GM12873 (cell line): ENCODE data around the gene HOXC10.

ENCODE experiments used
- TF ChIP-seq, protein P1 (sequence below): IDR thresholded peaks from 2 replicates; pipeline ENCODE4 v1.5.1; 2012; ENCODE audit warnings: low read depth, mild to moderate bottlenecking, moderate library complexity, low read length, control low read depth; ENCODE audit not compliant: insufficient read depth; ENCODE audit errors: missing control alignments

The HOXC10 gene

DNA sequence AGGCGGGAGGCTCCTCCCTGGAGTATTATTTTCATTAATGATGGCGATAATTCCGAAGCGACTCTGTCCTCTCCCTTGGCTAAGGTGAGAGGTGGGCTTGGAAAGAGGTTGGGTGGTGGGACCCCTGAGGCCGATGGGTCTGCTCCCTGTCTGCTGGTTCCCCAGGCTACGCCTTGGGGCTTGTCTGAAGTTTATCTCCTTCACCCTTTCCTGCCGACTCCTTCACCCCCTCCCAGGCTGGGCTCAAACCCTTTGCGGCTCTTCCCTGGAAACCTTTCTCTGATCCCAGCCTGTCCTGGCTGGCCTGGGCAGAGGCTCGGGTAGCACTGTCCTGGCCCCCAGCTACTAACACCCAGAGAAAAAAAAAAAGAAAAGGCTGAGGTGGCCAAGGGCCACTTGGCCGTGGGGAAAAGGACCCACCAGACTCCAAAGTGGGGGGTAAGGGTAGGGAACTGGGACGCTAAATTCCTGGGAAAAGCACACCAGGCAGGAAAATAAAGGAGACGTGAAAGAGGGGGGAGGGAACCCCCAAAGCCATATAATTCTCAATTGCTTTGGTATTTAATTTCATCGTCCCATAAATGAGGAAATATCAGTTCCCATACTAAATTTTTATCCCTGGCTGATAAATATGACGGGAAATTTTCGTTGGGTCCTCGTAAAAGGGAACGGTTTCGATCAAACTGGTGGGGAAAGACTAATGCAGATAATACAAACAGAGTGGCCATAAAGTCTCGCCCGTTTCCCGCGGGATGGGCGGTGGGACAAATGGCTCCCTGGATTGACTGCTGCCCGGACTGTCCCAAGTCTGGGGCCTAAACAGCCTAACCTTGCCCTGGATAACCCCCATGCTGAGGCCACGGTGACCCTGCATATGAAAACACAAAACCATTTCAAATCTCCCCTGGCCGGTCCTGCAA is 2.0 kb upstream of the HOXC10 start:
- TF ChIP-seq, protein P1, sequence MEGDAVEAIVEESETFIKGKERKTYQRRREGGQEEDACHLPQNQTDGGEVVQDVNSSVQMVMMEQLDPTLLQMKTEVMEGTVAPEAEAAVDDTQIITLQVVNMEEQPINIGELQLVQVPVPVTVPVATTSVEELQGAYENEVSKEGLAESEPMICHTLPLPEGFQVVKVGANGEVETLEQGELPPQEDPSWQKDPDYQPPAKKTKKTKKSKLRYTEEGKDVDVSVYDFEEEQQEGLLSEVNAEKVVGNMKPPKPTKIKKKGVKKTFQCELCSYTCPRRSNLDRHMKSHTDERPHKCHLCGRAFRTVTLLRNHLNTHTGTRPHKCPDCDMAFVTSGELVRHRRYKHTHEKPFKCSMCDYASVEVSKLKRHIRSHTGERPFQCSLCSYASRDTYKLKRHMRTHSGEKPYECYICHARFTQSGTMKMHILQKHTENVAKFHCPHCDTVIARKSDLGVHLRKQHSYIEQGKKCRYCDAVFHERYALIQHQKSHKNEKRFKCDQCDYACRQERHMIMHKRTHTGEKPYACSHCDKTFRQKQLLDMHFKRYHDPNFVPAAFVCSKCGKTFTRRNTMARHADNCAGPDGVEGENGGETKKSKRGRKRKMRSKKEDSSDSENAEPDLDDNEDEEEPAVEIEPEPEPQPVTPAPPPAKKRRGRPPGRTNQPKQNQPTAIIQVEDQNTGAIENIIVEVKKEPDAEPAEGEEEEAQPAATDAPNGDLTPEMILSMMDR = no peak

DNA sequence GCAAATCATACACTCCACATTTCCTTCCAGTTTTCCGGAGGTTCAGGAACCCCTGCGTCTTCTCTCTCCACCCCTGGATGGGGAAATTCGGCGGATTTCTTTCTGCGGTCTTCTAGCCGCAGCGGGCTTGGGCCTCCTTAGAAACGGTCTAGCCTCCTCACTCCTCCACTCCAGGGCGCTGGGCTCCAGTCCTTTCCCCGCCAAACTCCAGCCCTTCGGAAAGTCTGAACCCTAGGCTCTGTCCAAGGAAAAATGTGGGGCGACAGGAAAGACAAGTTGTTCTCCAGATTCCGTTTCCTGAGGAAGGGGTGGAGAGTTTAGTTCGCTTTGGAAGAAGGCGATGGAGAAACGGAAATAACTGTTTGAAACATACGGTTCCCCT is 1.4 kb upstream of the HOXC10 start:
- TF ChIP-seq, protein P1 = no peak

DNA sequence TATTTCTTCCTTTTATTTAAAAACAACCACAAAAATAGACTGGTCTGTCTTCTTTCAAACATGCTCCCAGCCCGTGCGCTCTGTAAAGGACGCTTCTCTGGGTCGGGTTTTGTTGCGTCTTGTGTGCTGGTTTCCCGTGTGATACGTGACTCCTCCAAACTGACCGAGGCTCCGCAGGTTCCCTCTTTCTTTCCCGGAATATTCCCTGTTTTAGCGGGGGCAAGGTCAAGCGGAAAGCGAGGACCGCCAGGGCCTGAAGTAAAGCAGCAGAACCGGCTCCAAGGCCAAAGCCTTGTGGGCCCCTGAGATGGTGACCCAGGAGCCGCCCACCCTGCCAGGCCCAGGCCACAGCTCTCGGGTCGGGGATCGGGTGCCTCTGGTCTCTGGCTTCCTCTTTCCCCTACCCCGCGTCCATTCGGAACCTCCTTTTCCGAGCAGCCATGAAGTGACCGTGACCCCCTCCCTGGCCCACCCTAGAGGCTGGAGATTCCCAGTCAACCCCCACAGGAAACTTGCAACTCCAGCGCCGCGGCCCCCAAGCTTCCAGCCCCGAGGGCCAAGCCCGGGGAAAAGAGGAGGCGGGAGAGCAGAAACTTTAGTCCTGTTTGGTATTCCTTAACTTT is 885 bp upstream of the HOXC10 start:
- TF ChIP-seq, protein P1 = no peak

DNA sequence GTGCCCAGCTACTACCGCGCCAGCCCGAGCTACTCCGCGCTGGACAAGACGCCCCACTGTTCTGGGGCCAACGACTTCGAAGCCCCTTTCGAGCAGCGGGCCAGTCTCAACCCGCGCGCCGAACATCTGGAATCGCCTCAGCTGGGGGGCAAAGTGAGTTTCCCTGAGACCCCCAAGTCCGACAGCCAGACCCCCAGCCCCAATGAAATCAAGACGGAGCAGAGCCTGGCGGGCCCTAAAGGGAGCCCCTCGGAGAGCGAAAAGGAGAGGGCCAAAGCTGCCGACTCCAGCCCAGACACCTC is 697 bp downstream of the HOXC10 start:
- TF ChIP-seq, protein P1 = no peak

DNA sequence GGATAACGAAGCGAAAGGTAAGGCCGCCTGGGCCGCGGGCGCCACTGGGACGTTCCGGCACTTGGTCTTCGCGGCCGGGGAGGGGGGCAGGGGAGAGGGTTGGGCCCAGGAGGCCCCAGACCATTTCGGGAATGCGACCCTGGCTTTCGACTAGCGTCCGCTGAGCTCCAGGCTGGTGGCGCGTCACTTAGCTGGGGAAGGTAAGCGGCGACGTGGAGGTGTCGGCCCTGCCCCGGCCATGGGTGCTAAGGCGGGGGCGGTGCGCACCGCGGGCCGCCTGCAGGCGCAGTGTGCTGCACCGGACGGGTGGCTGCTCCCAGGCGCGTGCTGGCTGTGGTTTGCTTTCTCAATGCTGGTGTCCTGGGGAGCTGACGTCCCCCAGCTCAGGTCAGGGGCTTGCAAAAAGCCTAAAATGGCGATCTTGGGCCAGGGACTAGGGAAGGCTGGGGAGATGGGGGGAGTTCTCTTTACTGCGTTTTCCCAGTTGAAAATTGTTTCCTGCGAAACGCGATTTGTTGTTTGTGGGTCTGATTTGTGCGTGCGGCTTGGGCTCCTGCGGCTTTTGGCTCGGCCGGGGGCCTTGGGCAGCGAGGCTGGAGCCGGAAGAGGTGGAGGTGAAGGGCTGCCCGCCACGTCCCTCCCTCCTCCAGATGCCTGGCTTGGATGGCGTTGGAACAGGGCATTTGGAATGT is 1.2 kb downstream of the HOXC10 start:
- TF ChIP-seq, protein P1 = no peak

DNA sequence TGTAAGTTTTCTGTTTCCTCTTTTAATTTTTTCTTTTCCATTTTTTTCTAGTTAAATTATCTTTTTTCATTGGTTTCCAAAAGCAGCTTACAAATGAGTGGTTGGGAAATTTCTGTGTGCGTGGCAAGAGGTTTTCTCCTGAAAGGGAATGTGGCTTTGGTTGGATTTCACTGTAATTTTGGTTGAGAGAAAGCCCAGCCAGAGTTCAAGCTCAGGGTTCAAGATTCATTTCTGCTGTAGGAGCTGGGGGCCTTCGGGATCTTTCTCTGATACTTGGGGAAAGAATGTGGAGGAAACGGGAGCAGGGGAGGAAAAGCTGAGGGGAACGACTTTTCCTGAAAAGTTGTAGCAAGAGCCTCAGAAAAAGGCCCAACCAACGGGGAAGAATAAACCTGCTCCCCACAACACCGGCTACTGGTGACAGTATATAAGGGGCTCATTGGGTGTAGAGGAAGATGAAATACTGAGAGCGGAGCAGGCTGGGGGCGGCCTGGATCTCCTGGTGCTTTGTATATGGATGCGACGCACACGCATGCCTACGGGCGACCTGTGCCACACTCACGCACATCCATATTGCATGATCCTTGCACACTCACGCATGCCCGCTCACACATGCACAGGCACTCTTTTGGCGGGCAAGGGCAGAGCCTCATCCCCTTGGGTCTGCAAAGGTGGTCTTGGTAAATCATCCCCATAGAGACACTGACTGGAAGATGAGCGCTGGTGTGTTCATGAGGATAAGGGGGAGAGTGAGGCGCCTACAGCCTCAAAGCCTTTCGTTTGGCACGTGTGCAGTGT is 1.9 kb downstream of the HOXC10 start:
- TF ChIP-seq, protein P1 = no peak
